Activated T-helper 1 cell treated with anti-CD3 and anti-CD28 coated beads, Interleukin-12 subunit alpha, Interleukin-12 subunit beta, Interleukin-2, Interleukin-4 antibody, amounts not matched to agents 30 ng/mL and 10 ng/mL and 1 ng/mL, durations not matched to agents 14 hours and 24 hours and 36 hours (primary cell): ENCODE results near the gene KDM5A. TPM values are rescaled to one million over a fixed set of nuclear protein-coding genes. Genes with fewer than 3 reads are reported as not detected.

Source experiments
- DNase-seq: peaks from one replicate; pipeline ENCODE4 v3.0.0; 2021; ENCODE audit warnings: low spot score
- H3K27ac Mint-ChIP-seq: one replicate; pipeline ENCODE4 v1.8.0; 2021; ENCODE audit warnings: mild to moderate bottlenecking, mixed read lengths
- H3K27me3 Mint-ChIP-seq: one replicate; pipeline ENCODE4 v1.8.0; 2022; ENCODE audit warnings: mild to moderate bottlenecking, moderate library complexity, mixed read lengths; ENCODE audit not compliant: insufficient read depth
- H3K36me3 Mint-ChIP-seq: one replicate; pipeline ENCODE4 v1.8.0; 2021; ENCODE audit warnings: low read depth, mixed read lengths
- H3K4me1 Mint-ChIP-seq: one replicate; pipeline ENCODE4 v1.8.0; 2021; ENCODE audit warnings: low read depth, mixed read lengths
- H3K4me3 Mint-ChIP-seq: one replicate; pipeline ENCODE4 v1.8.0; 2021; ENCODE audit warnings: mild to moderate bottlenecking, moderate library complexity, mixed read lengths
- H3K9me3 Mint-ChIP-seq: one replicate; pipeline ENCODE4 v1.8.0; 2021; ENCODE audit warnings: mixed read lengths
- intact Hi-C: fragments of 100-400 bp; cut with micrococcal nuclease; formaldehyde crosslinking; loops from one replicate; pipeline ENCODE4 v1.15.1; 2024
- total RNA-seq: library from RNA; stranded (reverse); gene quantifications from 2 replicates; pipeline ENCODE4 v1.2.3, GENCODE V29; 2022

The KDM5A gene
- total RNA-seq, 1 donor from 2014 or later, result 81.2 TPM

GRCh38 chr12:263574-263973 lies 125.5 kb downstream of the KDM5A start:
- Mint-ChIP-seq H3K4me3 (no peak overlapping the region), H3K36me3 (no peaks in the 10 kb centered on the region), H3K27ac (no peak overlapping the region), H3K9me3 (no peaks in the 10 kb centered on the region), H3K27me3 (peaks cover 12% of the 10 kb centered on the region), H3K4me1 (no peaks in the 10 kb centered on the region)
- DNase-seq, result no peak
- intact Hi-C loops, result no loop called here

- intact Hi-C loops, result no loop called here
- H3K27ac Mint-ChIP-seq, result no peak within 1 kb of the TSS
Measured at GRCh38 chr12:262817-263216, 126.3 kb downstream of the KDM5A start, which contains the start of gene SLC6A13. SLC6A13 (minus strand) TSS chr12:262836; CDS start chr12:260052, 2,784 bp downstream.

GRCh38 chr12:262113-262512 lies 127.0 kb downstream of the KDM5A start:
- intact Hi-C loops, result no loop called here

More at GRCh38 chr12:262817-263216, 126.3 kb downstream of the KDM5A start, which contains the start of gene SLC6A13:
- Mint-ChIP-seq H3K4me3 (no peak within 1 kb of the TSS), H3K27me3 (peaks cover 13% of the 10 kb centered on the region), H3K9me3 (no peaks in the 10 kb centered on the region), H3K4me1 (no peaks in the 10 kb centered on the region), H3K36me3 (no peaks in the 10 kb centered on the region)
- no peak for DNase-seq

GRCh38 chr12:257521-258321 lies 131.4 kb downstream of the KDM5A start:
- H3K36me3 Mint-ChIP-seq, result no peaks in the 10 kb centered on the region
- H3K4me3 Mint-ChIP-seq, result no peak overlapping the region
- peaks cover 5% of the 10 kb centered on the region for H3K27me3 Mint-ChIP-seq
- H3K27ac Mint-ChIP-seq, result no peak overlapping the region
- no peaks in the 10 kb centered on the region for H3K4me1 Mint-ChIP-seq
- no peak for DNase-seq
- no peaks in the 10 kb centered on the region for H3K9me3 Mint-ChIP-seq
- intact Hi-C loops, result no loop called here

More at GRCh38 chr12:262113-262512, 127.0 kb downstream of the KDM5A start:
- H3K9me3 Mint-ChIP-seq, result no peaks in the 10 kb centered on the region
- peaks cover 13% of the 10 kb centered on the region for H3K27me3 Mint-ChIP-seq
- H3K4me3 Mint-ChIP-seq, result no peak overlapping the region
- no peak overlapping the region for H3K27ac Mint-ChIP-seq
- DNase-seq, result no peak
- H3K36me3 Mint-ChIP-seq, result no peaks in the 10 kb centered on the region
- no peaks in the 10 kb centered on the region for H3K4me1 Mint-ChIP-seq

- intact Hi-C loops, result no loop called here
- Mint-ChIP-seq H3K36me3 (no peaks in the 10 kb centered on the region), H3K4me1 (no peaks in the 10 kb centered on the region), H3K27ac (no peak overlapping the region), H3K27me3 (peaks cover 9% of the 10 kb centered on the region), H3K9me3 (no peaks in the 10 kb centered on the region), H3K4me3 (no peak overlapping the region)
- no peak for DNase-seq
Measured at GRCh38 chr12:256958-257357, 132.2 kb downstream of the KDM5A start.

GRCh38 chr12:256225-256624 lies 132.9 kb downstream of the KDM5A start:
- DNase-seq, result no peak
- Mint-ChIP-seq H3K27me3 (peaks cover 9% of the 10 kb centered on the region), H3K27ac (no peak overlapping the region), H3K9me3 (no peaks in the 10 kb centered on the region), H3K4me3 (no peak overlapping the region), H3K4me1 (no peaks in the 10 kb centered on the region), H3K36me3 (no peaks in the 10 kb centered on the region)
- intact Hi-C loops, result no loop called here

GRCh38 chr12:254912-255311 lies 134.2 kb downstream of the KDM5A start:
- Mint-ChIP-seq H3K4me1 (no peaks in the 10 kb centered on the region), H3K27me3 (peaks cover 9% of the 10 kb centered on the region), H3K4me3 (no peak overlapping the region), H3K9me3 (no peaks in the 10 kb centered on the region), H3K27ac (no peak overlapping the region), H3K36me3 (no peaks in the 10 kb centered on the region)
- intact Hi-C loops, result no loop called here
- DNase-seq, result no peak

GRCh38 chr12:254039-254438 lies 135.1 kb downstream of the KDM5A start:
- Mint-ChIP-seq H3K4me1 (no peaks in the 10 kb centered on the region), H3K36me3 (no peaks in the 10 kb centered on the region), H3K27ac (no peak overlapping the region), H3K9me3 (no peaks in the 10 kb centered on the region), H3K27me3 (peaks cover 10% of the 10 kb centered on the region), H3K4me3 (no peak overlapping the region)
- intact Hi-C loops, result no loop called here
- DNase-seq, result no peak

- H3K27me3 Mint-ChIP-seq, result peaks cover 10% of the 10 kb centered on the region
- no peak overlapping the region for H3K4me3 Mint-ChIP-seq
- H3K27ac Mint-ChIP-seq, result no peak overlapping the region
- H3K36me3 Mint-ChIP-seq, result no peaks in the 10 kb centered on the region
- H3K4me1 Mint-ChIP-seq, result no peaks in the 10 kb centered on the region
- DNase-seq, result no peak
- H3K9me3 Mint-ChIP-seq, result no peaks in the 10 kb centered on the region
- intact Hi-C loops, result no loop called here
Measured at GRCh38 chr12:253116-253831, 135.8 kb downstream of the KDM5A start.

GRCh38 chr12:252636-253035 lies 136.5 kb downstream of the KDM5A start:
- Mint-ChIP-seq H3K27ac (no peak overlapping the region), H3K27me3 (peaks cover 10% of the 10 kb centered on the region), H3K4me3 (no peak overlapping the region), H3K36me3 (no peaks in the 10 kb centered on the region), H3K9me3 (no peaks in the 10 kb centered on the region), H3K4me1 (no peaks in the 10 kb centered on the region)
- DNase-seq, result no peak
- intact Hi-C loops, result no loop called here

- Mint-ChIP-seq H3K9me3 (peaks cover 11% of the 10 kb centered on the region), H3K27me3 (peaks cover 9% of the 10 kb centered on the region), H3K4me1 (no peaks in the 10 kb centered on the region), H3K27ac (no peak overlapping the region), H3K4me3 (no peak overlapping the region), H3K36me3 (no peaks in the 10 kb centered on the region)
- no peak for DNase-seq
- intact Hi-C loops, result no loop called here
Measured at GRCh38 chr12:247271-247670, 141.8 kb downstream of the KDM5A start.

- no peak overlapping the region for H3K4me3 Mint-ChIP-seq
- H3K4me1 Mint-ChIP-seq, result no peaks in the 10 kb centered on the region
- intact Hi-C loops, result no loop called here
- no peak for DNase-seq
- no peaks in the 10 kb centered on the region for H3K36me3 Mint-ChIP-seq
- H3K27ac Mint-ChIP-seq, result no peak overlapping the region
- H3K9me3 Mint-ChIP-seq, result peaks cover 11% of the 10 kb centered on the region
- H3K27me3 Mint-ChIP-seq, result peaks cover 5% of the 10 kb centered on the region
Measured at GRCh38 chr12:243381-243780, 145.7 kb downstream of the KDM5A start.

GRCh38 chr12:242496-242895 lies 146.6 kb downstream of the KDM5A start:
- H3K27me3 Mint-ChIP-seq, result peaks cover 5% of the 10 kb centered on the region
- intact Hi-C loops, result no loop called here
- no peak overlapping the region for H3K4me3 Mint-ChIP-seq

More at GRCh38 chr12:242496-242895, 146.6 kb downstream of the KDM5A start:
- H3K27ac Mint-ChIP-seq, result no peak overlapping the region
- DNase-seq, result no peak
- H3K4me1 Mint-ChIP-seq, result no peaks in the 10 kb centered on the region
- peaks cover 11% of the 10 kb centered on the region for H3K9me3 Mint-ChIP-seq
- no peaks in the 10 kb centered on the region for H3K36me3 Mint-ChIP-seq
